Panc1 (cell line): ENCODE results near the gene NOP16. TPM values are rescaled to one million over a fixed set of nuclear protein-coding genes. Genes with fewer than 3 reads are reported as not detected.

Source experiments
- ATAC-seq: fragments of 200-7000 bp; cut with Tn5 transposase; 2 replicates; pipeline ENCODE4 v1.9.1; 2020; ENCODE audit warnings: mild to moderate bottlenecking, moderate library complexity
- BruUV-seq: library from RNA; stranded (reverse); fragments of 400-500 nt; replicated peaks from 2 replicates; lab custom pipeline; 2021; lab: Mats Ljungman, UMichigan
- CTCF ChIA-PET: fragments of 300-600 bp; sonication (Branson Sonifier 250); formaldehyde crosslinking; loops from one replicate; lab custom pipeline; 2022; ENCODE audit warnings: antibody characterized with exemption; lab: Charles Lee
- POLR2A ChIA-PET: fragments of 300-600 bp; sonication (Branson Sonifier 250); formaldehyde crosslinking; loops from one replicate; lab custom pipeline; 2022; ENCODE audit warnings: antibody characterized with exemption; lab: Charles Lee
- DNase-seq: peaks from one replicate; pipeline ENCODE4 v3.0.0-alpha.2; 2010; ENCODE audit warnings: low read depth, low spot score
- H3K27ac ChIP-seq: 2 replicates; pipeline ENCODE4 v1.5.1; 2011; ENCODE audit warnings: mild to moderate bottlenecking, low read length, inconsistent platforms
- H3K27me3 ChIP-seq: fragments of 200-500 bp; sonication (Bioruptor generic); 2 replicates; pipeline ENCODE4 v1.6.0; 2014; ENCODE audit warnings: low read length, inconsistent platforms; ENCODE audit not compliant: control insufficient read depth, insufficient read depth
- H3K36me3 ChIP-seq: fragments of 200-500 bp; sonication (Bioruptor generic); 2 replicates; pipeline ENCODE4 v1.5.1; 2014; ENCODE audit warnings: inconsistent platforms, mild to moderate bottlenecking, low read length, moderate library complexity; ENCODE audit not compliant: control insufficient read depth, insufficient read depth
- H3K4me1 ChIP-seq: 2 replicates; pipeline ENCODE4 v1.5.1; 2011; ENCODE audit warnings: inconsistent platforms, mild to moderate bottlenecking, low read length, moderate library complexity; ENCODE audit not compliant: control insufficient read depth, insufficient read depth
- H3K4me3 ChIP-seq, 2 experiments: 2 replicates each; pipeline ENCODE4 v1.5.1; 2011 to 2012; ENCODE audit warnings: low read depth in 2 of 2, low read length in 2 of 2, mild to moderate bottlenecking in 2 of 2, inconsistent platforms in 1 of 2, moderate library complexity in 1 of 2
- H3K9me3 ChIP-seq: fragments of 200-500 bp; sonication (Bioruptor generic); 2 replicates; pipeline ENCODE4 v1.5.1; 2014; ENCODE audit warnings: low read depth, mild to moderate bottlenecking, inconsistent platforms, low read length, moderate library complexity; ENCODE audit not compliant: control insufficient read depth, insufficient read depth
- POLR2AphosphoS5 ChIP-seq: IDR thresholded peaks from 2 replicates; pipeline ENCODE4 v1.6.1; 2012; ENCODE audit warnings: mild to moderate bottlenecking, low read depth, low read length, moderate library complexity
- SIN3A ChIP-seq: IDR thresholded peaks from 2 replicates; pipeline ENCODE4 v1.6.1; 2012; ENCODE audit warnings: low read depth, mild to moderate bottlenecking, low read length, moderate library complexity, borderline replicate concordance; ENCODE audit not compliant: insufficient read depth
- TCF7L2 ChIP-seq: IDR thresholded peaks from 2 replicates; pipeline ENCODE4 v1.6.1; 2011; ENCODE audit warnings: mild to moderate bottlenecking, low read depth, low read length, inconsistent platforms
- in situ Hi-C: cut with HindIII; loops from 2 replicates; pipeline ENCODE4 v1.10.0; 2016; ENCODE audit warnings: low sequenced_read_pairs, low pct_unique_long_range_greater_than_20kb
- intact Hi-C: fragments of 100-400 bp; cut with micrococcal nuclease; formaldehyde crosslinking; loops from one replicate; pipeline ENCODE4 v1.10.0; 2022; ENCODE audit not compliant: unreplicated experiment
- total RNA-seq: library from RNA; stranded (reverse); gene quantifications from one replicate; pipeline ENCODE4 v1.2.1, GENCODE V29; 2021; ENCODE audit not compliant: unreplicated experiment
- TF ChIP-seq, protein P1 (sequence below): fragments of 450-650 bp; IDR thresholded peaks from 2 replicates; pipeline ENCODE4 v1.5.1; 2017; ENCODE audit warnings: mild to moderate bottlenecking
- TF ChIP-seq, protein P2 (sequence below), 2 experiments: IDR thresholded peaks; 2 replicates each; pipeline ENCODE4 v1.6.1; 2011 to 2012; ENCODE audit warnings: low read depth in 2 of 2, control low read depth in 1 of 2, low read length in 1 of 2, mild to moderate bottlenecking in 1 of 2, moderate library complexity in 1 of 2; ENCODE audit not compliant: insufficient read depth in 1 of 2

Gene NOP16
- total RNA-seq, 1 experiment from 2014 or later: 76.2 TPM

DNA sequence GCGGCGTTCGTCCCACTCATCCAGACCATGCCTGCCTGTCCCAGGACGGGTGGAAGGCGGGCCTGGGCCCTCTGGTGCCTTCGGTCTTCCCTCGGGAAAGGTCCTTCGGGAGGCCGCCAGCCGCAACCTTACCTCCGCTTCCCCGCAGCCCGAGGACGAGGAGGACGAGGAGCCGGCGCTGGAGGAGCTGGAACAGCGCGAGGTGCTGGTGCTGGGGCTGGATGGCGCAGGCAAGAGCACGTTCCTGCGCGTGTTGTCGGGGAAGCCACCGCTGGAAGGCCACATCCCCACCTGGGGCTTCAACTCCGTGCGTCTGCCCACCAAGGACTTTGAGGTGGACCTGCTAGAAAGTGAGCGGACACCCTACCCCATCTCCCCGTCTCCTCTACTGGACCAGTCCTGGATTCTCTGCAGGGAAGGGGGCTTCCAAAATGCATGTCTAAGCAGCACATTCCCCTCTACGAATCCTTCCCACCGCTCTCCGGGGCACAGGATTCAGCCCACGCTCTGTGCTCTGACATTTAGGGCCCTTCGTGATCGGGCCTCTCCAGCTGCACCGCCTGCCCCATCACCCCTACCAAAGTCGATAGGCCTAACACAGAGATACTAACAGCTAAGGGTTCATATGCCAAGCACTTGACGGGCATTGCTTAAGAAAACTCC is 22.0 kb downstream of the NOP16 start:
- TF ChIP-seq, protein P1, sequence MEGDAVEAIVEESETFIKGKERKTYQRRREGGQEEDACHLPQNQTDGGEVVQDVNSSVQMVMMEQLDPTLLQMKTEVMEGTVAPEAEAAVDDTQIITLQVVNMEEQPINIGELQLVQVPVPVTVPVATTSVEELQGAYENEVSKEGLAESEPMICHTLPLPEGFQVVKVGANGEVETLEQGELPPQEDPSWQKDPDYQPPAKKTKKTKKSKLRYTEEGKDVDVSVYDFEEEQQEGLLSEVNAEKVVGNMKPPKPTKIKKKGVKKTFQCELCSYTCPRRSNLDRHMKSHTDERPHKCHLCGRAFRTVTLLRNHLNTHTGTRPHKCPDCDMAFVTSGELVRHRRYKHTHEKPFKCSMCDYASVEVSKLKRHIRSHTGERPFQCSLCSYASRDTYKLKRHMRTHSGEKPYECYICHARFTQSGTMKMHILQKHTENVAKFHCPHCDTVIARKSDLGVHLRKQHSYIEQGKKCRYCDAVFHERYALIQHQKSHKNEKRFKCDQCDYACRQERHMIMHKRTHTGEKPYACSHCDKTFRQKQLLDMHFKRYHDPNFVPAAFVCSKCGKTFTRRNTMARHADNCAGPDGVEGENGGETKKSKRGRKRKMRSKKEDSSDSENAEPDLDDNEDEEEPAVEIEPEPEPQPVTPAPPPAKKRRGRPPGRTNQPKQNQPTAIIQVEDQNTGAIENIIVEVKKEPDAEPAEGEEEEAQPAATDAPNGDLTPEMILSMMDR: no peak
- no peak for TF ChIP-seq TCF7L2
- no peak for TF ChIP-seq SIN3A
- TF ChIP-seq POLR2AphosphoS5: no peak
- TF ChIP-seq, protein P2, sequence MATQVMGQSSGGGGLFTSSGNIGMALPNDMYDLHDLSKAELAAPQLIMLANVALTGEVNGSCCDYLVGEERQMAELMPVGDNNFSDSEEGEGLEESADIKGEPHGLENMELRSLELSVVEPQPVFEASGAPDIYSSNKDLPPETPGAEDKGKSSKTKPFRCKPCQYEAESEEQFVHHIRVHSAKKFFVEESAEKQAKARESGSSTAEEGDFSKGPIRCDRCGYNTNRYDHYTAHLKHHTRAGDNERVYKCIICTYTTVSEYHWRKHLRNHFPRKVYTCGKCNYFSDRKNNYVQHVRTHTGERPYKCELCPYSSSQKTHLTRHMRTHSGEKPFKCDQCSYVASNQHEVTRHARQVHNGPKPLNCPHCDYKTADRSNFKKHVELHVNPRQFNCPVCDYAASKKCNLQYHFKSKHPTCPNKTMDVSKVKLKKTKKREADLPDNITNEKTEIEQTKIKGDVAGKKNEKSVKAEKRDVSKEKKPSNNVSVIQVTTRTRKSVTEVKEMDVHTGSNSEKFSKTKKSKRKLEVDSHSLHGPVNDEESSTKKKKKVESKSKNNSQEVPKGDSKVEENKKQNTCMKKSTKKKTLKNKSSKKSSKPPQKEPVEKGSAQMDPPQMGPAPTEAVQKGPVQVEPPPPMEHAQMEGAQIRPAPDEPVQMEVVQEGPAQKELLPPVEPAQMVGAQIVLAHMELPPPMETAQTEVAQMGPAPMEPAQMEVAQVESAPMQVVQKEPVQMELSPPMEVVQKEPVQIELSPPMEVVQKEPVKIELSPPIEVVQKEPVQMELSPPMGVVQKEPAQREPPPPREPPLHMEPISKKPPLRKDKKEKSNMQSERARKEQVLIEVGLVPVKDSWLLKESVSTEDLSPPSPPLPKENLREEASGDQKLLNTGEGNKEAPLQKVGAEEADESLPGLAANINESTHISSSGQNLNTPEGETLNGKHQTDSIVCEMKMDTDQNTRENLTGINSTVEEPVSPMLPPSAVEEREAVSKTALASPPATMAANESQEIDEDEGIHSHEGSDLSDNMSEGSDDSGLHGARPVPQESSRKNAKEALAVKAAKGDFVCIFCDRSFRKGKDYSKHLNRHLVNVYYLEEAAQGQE (IDR thresholded peaks at IDR 0.05; ENCODE audit: insufficient read depth in 1 of 2, low read depth in 2 of 2, low read length in 1 of 2): no peak
- POLR2A ChIA-PET: no interaction called here
- no peak overlapping the region for H3K27ac ChIP-seq

DNA sequence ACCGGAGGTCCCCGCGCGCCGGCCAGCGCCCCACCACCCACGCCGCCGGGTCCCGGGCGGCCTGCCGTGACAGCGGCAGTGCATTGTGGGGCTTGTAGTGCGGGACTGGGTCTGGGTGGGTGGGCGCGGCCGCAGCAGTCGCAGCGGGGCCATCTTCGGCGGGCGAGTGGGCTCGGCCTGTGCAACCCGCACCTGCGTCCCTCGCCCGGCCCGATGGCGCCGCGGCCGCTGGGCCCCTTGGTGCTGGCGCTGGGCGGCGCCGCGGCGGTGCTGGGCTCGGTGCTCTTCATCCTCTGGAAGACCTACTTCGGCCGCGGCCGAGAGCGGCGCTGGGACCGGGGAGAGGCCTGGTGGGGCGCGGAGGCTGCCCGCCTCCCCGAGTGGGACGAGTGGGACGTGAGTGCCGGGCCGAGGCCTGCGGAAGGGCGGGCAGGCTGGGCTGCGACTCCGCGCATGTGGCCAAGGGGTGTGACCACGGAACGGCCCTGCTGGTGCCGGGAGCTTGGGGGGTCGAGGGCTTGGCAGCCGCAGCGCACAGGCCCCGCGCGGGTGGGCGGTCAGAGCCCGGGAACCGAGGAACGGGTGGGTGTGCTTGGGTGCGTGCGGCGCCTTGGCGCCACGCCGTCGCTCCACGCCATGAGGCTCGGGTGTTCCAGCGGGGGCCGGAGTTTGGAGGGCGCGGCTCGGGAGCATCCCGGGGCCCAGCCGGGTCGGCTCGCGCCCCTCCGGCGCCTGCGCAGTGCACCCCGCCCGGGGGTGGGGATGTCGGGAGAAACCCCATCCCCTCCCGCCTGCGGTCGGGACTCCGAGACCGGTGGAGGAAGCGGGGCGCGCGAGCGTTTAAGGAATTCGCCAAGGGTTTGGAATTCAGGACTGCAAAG is 22.8 kb downstream of the NOP16 start, which contains the start of gene ARL10:
TSS of gene ARL10 (plus strand) at position 137 of the 881 bp plus-strand sequence. CDS start at position 214, 77 bp downstream.
- peak; percentile 40 for ATAC-seq
- H3K27ac ChIP-seq: peak within 1 kb of the TSS; percentile 39; the same call in 1 of the 2 replicates
- CTCF ChIA-PET: no interaction called here

More for the DNA sequence above, 22.0 kb downstream of the NOP16 start:
- Histone ChIP-seq H3K4me3 (peak overlapping the region in 1 of 2 experiments; percentile 54; a peak in 1 of 4 replicates), H3K4me1 (peaks cover 6% of the 10 kb centered on the region; the same call in 1 of the 2 replicates), H3K36me3 (no peaks in the 10 kb centered on the region; the same call in 1 of the 2 replicates), H3K27me3 (no peaks in the 10 kb centered on the region), H3K9me3 (no peaks in the 10 kb centered on the region)
- in situ Hi-C loops (no loop called here), intact Hi-C loops (no loop called here)
- DNase-seq (no peak), ATAC-seq (no peak)
- no TSS peak for BruUV-seq
- CTCF ChIA-PET: no interaction called here

More for the DNA sequence above, 22.8 kb downstream of the NOP16 start, which contains the start of gene ARL10:
- in situ Hi-C loops (no loop called here), intact Hi-C loops (no loop called here)
- BruUV-seq: no TSS peak
- no peak for DNase-seq
- POLR2A ChIA-PET: no interaction called here
- Histone ChIP-seq H3K36me3 (no peaks in the 10 kb centered on the region; the same call in 1 of the 2 replicates), H3K27me3 (no peaks in the 10 kb centered on the region), H3K4me3 (peak within 1 kb of the TSS; percentile 54 to 62), H3K4me1 (peaks cover 6% of the 10 kb centered on the region; the same call in 1 of the 2 replicates), H3K9me3 (no peaks in the 10 kb centered on the region)
- TF ChIP-seq, protein P2 (IDR thresholded peaks at IDR 0.05; ENCODE audit: insufficient read depth in 1 of 2, low read depth in 2 of 2, low read length in 1 of 2): no peak
- TF ChIP-seq POLR2AphosphoS5 (no peak), SIN3A (no peak), TCF7L2 (no peak)
- TF ChIP-seq, protein P1: no peak
